GM12872 (cell line): ENCODE data around the gene NOL4L.

ENCODE experiments used
- CTCF ChIP-seq: IDR thresholded peaks from 3 replicates; pipeline ENCODE4 v1.5.1; 2011; ENCODE audit warnings: low read depth, mild to moderate bottlenecking, low read length, moderate library complexity; ENCODE audit not compliant: insufficient read depth

NOL4L gene

GRCh38 chr20:32554965-32555289, 30.2 kb downstream of the NOL4L start:
- no peak for TF ChIP-seq CTCF

GRCh38 chr20:32553618-32554017, 31.5 kb downstream of the NOL4L start:
- TF ChIP-seq CTCF, result no peak

GRCh38 chr20:32551693-32552092, 33.4 kb downstream of the NOL4L start:
- no peak for TF ChIP-seq CTCF

GRCh38 chr20:32549842-32550241, 35.3 kb downstream of the NOL4L start:
- TF ChIP-seq CTCF, result no peak

GRCh38 chr20:32547753-32548034, 37.4 kb downstream of the NOL4L start:
- TF ChIP-seq CTCF, result no peak

- TF ChIP-seq CTCF, result no peak
These were observed 38.0 kb downstream of the NOL4L start for GRCh38 chr20:32546918-32547752.

- TF ChIP-seq CTCF, result no peak
These were observed 40.0 kb downstream of the NOL4L start for GRCh38 chr20:32544893-32545840.
